IMR-90 (cell line): ENCODE data around the gene SH3BGRL3. TPM values are rescaled to one million over a fixed set of nuclear protein-coding genes. Genes with fewer than 3 reads are reported as not detected.

Experiments
- ATAC-seq: fragments of 200-7000 bp; cut with Tn5 transposase; 2 replicates; pipeline ENCODE4 v1.9.1; 2020; ENCODE audit warnings: low read depth, mild to moderate bottlenecking, moderate library complexity
- BruUV-seq: library from RNA; stranded (reverse); fragments of 400-500 nt; replicated peaks from 2 replicates; lab custom pipeline; 2021; lab: Mats Ljungman, UMichigan
- CTCF ChIA-PET: fragments of 300-600 bp; formaldehyde crosslinking; extraction: SDS; loops from one replicate; lab custom pipeline; 2021; ENCODE audit warnings: antibody characterized with exemption; lab: Yijun Ruan, JAX
- POLR2A ChIA-PET: fragments of 300-600 bp; sonication (Branson Sonifier 250); formaldehyde crosslinking; loops from one replicate; lab custom pipeline; 2022; ENCODE audit warnings: antibody characterized with exemption; ENCODE audit not compliant: unreplicated experiment; lab: Charles Lee
- DNase-seq: peaks from one replicate; pipeline ENCODE4 v3.0.0; 2013
- H2AFZ ChIP-seq: replicated peaks from 2 replicates; pipeline ENCODE3; 2013; ENCODE audit warnings: low read length, mild to moderate bottlenecking; ENCODE audit not compliant: poor library complexity
- H2AK5ac ChIP-seq: 2 replicates; pipeline ENCODE4 v1.6.1; 2013; ENCODE audit warnings: low read depth, low read length, inconsistent platforms
- H2AK9ac ChIP-seq: replicated peaks from 2 replicates; pipeline ENCODE3; 2013; ENCODE audit warnings: mild to moderate bottlenecking, low read depth, low read length, moderate library complexity; ENCODE audit not compliant: poor library complexity
- H2BK120ac ChIP-seq: 2 replicates; pipeline ENCODE4 v1.6.1; 2013; ENCODE audit warnings: low read depth, low read length, inconsistent platforms
- H2BK15ac ChIP-seq: 3 replicates; pipeline ENCODE4 v1.6.1; 2013; ENCODE audit warnings: low read depth, low read length, inconsistent platforms
- H2BK20ac ChIP-seq: 2 replicates; pipeline ENCODE4 v1.6.1; 2013; ENCODE audit warnings: low read depth, mild to moderate bottlenecking, inconsistent platforms, low read length, moderate library complexity
- H2BK5ac ChIP-seq: 2 replicates; pipeline ENCODE4 v1.6.1; 2013; ENCODE audit warnings: mild to moderate bottlenecking, low read depth, low read length, inconsistent platforms; ENCODE audit not compliant: poor library complexity, severe bottlenecking
- H3K14ac ChIP-seq: replicated peaks from 2 replicates; pipeline ENCODE4 v1.6.1; 2013; ENCODE audit warnings: low read depth, low read length, inconsistent platforms
- H3K18ac ChIP-seq: 2 replicates; pipeline ENCODE4 v1.6.1; 2013; ENCODE audit warnings: low read depth, low read length, control low read depth
- H3K23ac ChIP-seq: 2 replicates; pipeline ENCODE4 v1.6.1; 2013; ENCODE audit warnings: low read depth, low read length, inconsistent platforms
- H3K27ac ChIP-seq: 2 replicates; pipeline ENCODE4 v1.5.1; 2013; ENCODE audit warnings: mild to moderate bottlenecking, control low read depth, low read length; ENCODE audit not compliant: insufficient read depth
- H3K27me3 ChIP-seq: 2 replicates; pipeline ENCODE4 v1.6.1; 2013; ENCODE audit warnings: low read length; ENCODE audit not compliant: control insufficient read depth, insufficient read depth
- H3K36me3 ChIP-seq: 2 replicates; pipeline ENCODE4 v1.6.1; 2013; ENCODE audit warnings: low read length, mixed read lengths; ENCODE audit not compliant: control insufficient read depth, insufficient read depth
- H3K4ac ChIP-seq: 2 replicates; pipeline ENCODE4 v1.6.1; 2013; ENCODE audit warnings: low read depth, low read length, inconsistent platforms
- H3K4me1 ChIP-seq: 2 replicates; pipeline ENCODE4 v1.6.1; 2013; ENCODE audit warnings: low read length, mixed read lengths; ENCODE audit not compliant: control insufficient read depth, insufficient read depth
- H3K4me2 ChIP-seq: 2 replicates; pipeline ENCODE4 v1.6.1; 2013; ENCODE audit warnings: low read depth, mild to moderate bottlenecking, control low read depth, low read length, moderate library complexity
- H3K4me3 ChIP-seq: 2 replicates; pipeline ENCODE4 v1.5.1; 2013; ENCODE audit warnings: low read depth, mild to moderate bottlenecking, control low read depth, low read length, moderate library complexity; ENCODE audit not compliant: insufficient read depth
- H3K56ac ChIP-seq: 2 replicates; pipeline ENCODE4 v1.6.1; 2013; ENCODE audit warnings: low read length, inconsistent platforms; ENCODE audit not compliant: insufficient read depth; ENCODE audit errors: extremely low read depth
- H3K79me1 ChIP-seq, 2 experiments: 2 replicates each; pipeline ENCODE4 v1.6.1; 2013; ENCODE audit warnings: low read length in 2 of 2, inconsistent platforms in 1 of 2, low read depth in 1 of 2
- H3K9ac ChIP-seq: 2 replicates; pipeline ENCODE4 v1.6.1; 2013; ENCODE audit warnings: low read depth, low read length, control low read depth
- H3K9me1 ChIP-seq: 2 replicates; pipeline ENCODE4 v1.6.1; 2013; ENCODE audit warnings: low read length, inconsistent platforms; ENCODE audit not compliant: insufficient read depth
- H3K9me3 ChIP-seq: 2 replicates; pipeline ENCODE4 v1.6.1; 2013; ENCODE audit warnings: low read length; ENCODE audit not compliant: control insufficient read depth, insufficient read depth
- H4K20me1 ChIP-seq: 2 replicates; pipeline ENCODE4 v1.6.1; 2013; ENCODE audit warnings: low read length, inconsistent platforms; ENCODE audit not compliant: insufficient read depth
- H4K5ac ChIP-seq: 2 replicates; pipeline ENCODE4 v1.6.1; 2013; ENCODE audit warnings: mild to moderate bottlenecking, low read depth, low read length, control low read depth
- H4K8ac ChIP-seq, 2 experiments: 2 replicates each; pipeline ENCODE4 v1.6.1; 2013; ENCODE audit warnings: low read depth in 2 of 2, low read length in 2 of 2, control low read depth in 1 of 2, inconsistent platforms in 1 of 2
- H4K91ac ChIP-seq: 2 replicates; pipeline ENCODE4 v1.6.1; 2013; ENCODE audit warnings: low read depth, low read length, inconsistent platforms; ENCODE audit not compliant: insufficient read depth
- CEBPB ChIP-seq: IDR thresholded peaks from 2 replicates; pipeline ENCODE4 v1.6.1; 2012; ENCODE audit warnings: low read depth, low read length, improper control_type of control experiment
- FOS ChIP-seq: fragments of 150-350 bp; IDR thresholded peaks from 2 replicates; pipeline ENCODE4 v1.6.1; 2016; ENCODE audit warnings: low read depth, low read length
- MAZ ChIP-seq: IDR thresholded peaks from 2 replicates; pipeline ENCODE4 v1.6.1; 2012; ENCODE audit warnings: low read depth, mild to moderate bottlenecking, low read length, improper control_type of control experiment, moderate library complexity, borderline replicate concordance
- WGBS, 2 experiments: methylation state at CpG; one replicate each; pipeline versions ENCODE4 v1.1.5 to v1.1.7; 2013; ENCODE audit warnings: missing lambda C conversion rate in 2 of 2; ENCODE audit not compliant: insufficient read length in 1 of 2; ENCODE audit errors: extremely low coverage in 2 of 2; 5-methylcytosine and 5-hydroxymethylcytosine counted together
- dilution Hi-C: fragments of 300-500 bp; cut with HindIII; formaldehyde crosslinking; loops from one replicate; pipeline ENCODE4 v1.14.3; 2018; ENCODE audit warnings: low sequenced_read_pairs; ENCODE audit not compliant: unreplicated experiment
- in situ Hi-C: fragments of 300-500 bp; cut with MboI; formaldehyde crosslinking; loops from 3 replicates; pipeline ENCODE4 v1.14.3; 2019; ENCODE audit warnings: low sequenced_read_pairs, inconsistent platforms, mixed read lengths
- intact Hi-C: fragments of 100-400 bp; cut with micrococcal nuclease; formaldehyde crosslinking; loops from 2 replicates; pipeline ENCODE4 v1.10.0; 2022
- polyA plus RNA-seq, 3 experiments: library from polyadenylated mRNA; depleted of rRNA; stranded (reverse); fragments of >200 nt; gene quantifications; 2 replicates each; pipeline ENCODE4 v1.2.3, GENCODE V29; 2012; ENCODE audit warnings: low replicate concordance in 1 of 3
- total RNA-seq: library from RNA; depleted of rRNA; stranded (reverse); fragments of >200 nt; gene quantifications from 2 replicates; pipeline ENCODE4 v1.2.3, GENCODE V29; 2012

SH3BGRL3 gene
- total and polyA plus RNA-seq, 2 of the 4 experiments (the other 2 are of a cell fraction), result 35.0 to 483 TPM

GRCh38 chr1:26280333-26281042 lies 602 bp downstream of the SH3BGRL3 start:
- peak overlapping the region; percentile 77 for H2BK120ac ChIP-seq
- peak overlapping the region; percentile 94 for H2AFZ ChIP-seq
- no peaks in the 10 kb centered on the region for H3K27me3 ChIP-seq
- CTCF ChIA-PET, result interaction anchor here (0.6 to 0.7 kb wide), 3 partner anchors 41 to 1504 kb away, joined by 3 to 5 read pairs (median 3); partner anchors contain the start of gene ZNF593
- peak overlapping the region; percentile 95 for H4K91ac ChIP-seq
- H3K9me1 ChIP-seq, result peaks cover 51% of the 10 kb centered on the region
- H3K14ac ChIP-seq, result peak overlapping the region; percentile 98
- DNase-seq (peak; percentile 48), ATAC-seq (peak; percentile 3)
- peak overlapping the region; percentile 75 for H3K18ac ChIP-seq
- WGBS, 2 experiments, result 3% methylated on average over 8 of the region's 20 CpGs; no CpG with 5 or more reads in 1 of the 2 experiments
- H3K9ac ChIP-seq, result peak overlapping the region; percentile 96
- no TSS peak for BruUV-seq
- no peak overlapping the region for H2BK20ac ChIP-seq
- peak overlapping the region; percentile 89 for H3K4me3 ChIP-seq
- H3K9me3 ChIP-seq, result no peaks in the 10 kb centered on the region
- peak overlapping the region; percentile 100 for H2AK9ac ChIP-seq
- H2BK5ac ChIP-seq, result peak overlapping the region; percentile 98
- H3K79me1 ChIP-seq, result peaks cover 25 to 73% of the 10 kb centered on the region in 2 experiments
- TF ChIP-seq MAZ, result peak; percentile 44; the same call in 1 of the 2 replicates
- TF ChIP-seq FOS, result 0 out of 2 replicates have a peak, but pooled peaks have one; percentile 15
- no peak for TF ChIP-seq CEBPB
- POLR2A ChIA-PET, result no interaction called here
- peak overlapping the region; percentile 95 for H3K27ac ChIP-seq
- H4K8ac ChIP-seq, result peak overlapping the region; percentile 79 to 88
- H4K20me1 ChIP-seq, result peaks cover 51% of the 10 kb centered on the region
- in situ Hi-C loops (no loop called here), dilution Hi-C loops (no loop called here), intact Hi-C loops (no loop called here)
- H4K5ac ChIP-seq, result peak overlapping the region; percentile 61
- H2AK5ac ChIP-seq, result peak overlapping the region; percentile 99
- peaks cover 24% of the 10 kb centered on the region for H3K36me3 ChIP-seq
- H3K4me2 ChIP-seq, result peak overlapping the region; percentile 96
- peak overlapping the region; percentile 67 for H3K56ac ChIP-seq
- H2BK15ac ChIP-seq, result peak overlapping the region; percentile 57; the same call in 1 of the 3 replicates
- H3K23ac ChIP-seq, result peak overlapping the region; percentile 82
- H3K4me1 ChIP-seq, result peaks cover 68% of the 10 kb centered on the region
- peak overlapping the region; percentile 98 for H3K4ac ChIP-seq
